RPMI8226 (cell line): ENCODE data around the gene UBR4.

Experiments used
- DNase-seq: peaks from one replicate; pipeline ENCODE4 v3.0.0-alpha.2; 2015

UBR4 gene

GRCh38 chr1:19068639-19069276, 141.3 kb downstream of the UBR4 start:
- DNase-seq: no peak

- no peak for DNase-seq
These were observed 142.0 kb downstream of the UBR4 start for GRCh38 chr1:19067912-19068638.

GRCh38 chr1:19067182-19067911, 142.7 kb downstream of the UBR4 start:
- DNase-seq: no peak

GRCh38 chr1:19066874-19067181, 143.2 kb downstream of the UBR4 start:
- no peak for DNase-seq

- DNase-seq: no peak
These were observed 143.7 kb downstream of the UBR4 start for GRCh38 chr1:19066248-19066873.

- peak; percentile 31 for DNase-seq
These were observed 144.4 kb downstream of the UBR4 start for GRCh38 chr1:19065526-19066247.

GRCh38 chr1:19064906-19065450, 145.1 kb downstream of the UBR4 start:
- no peak for DNase-seq

- no peak for DNase-seq
These were observed 146.9 kb downstream of the UBR4 start for GRCh38 chr1:19063122-19063521.

- DNase-seq: peak; percentile 68
These were observed 147.6 kb downstream of the UBR4 start for GRCh38 chr1:19062258-19063029.

GRCh38 chr1:19061798-19062197, 148.3 kb downstream of the UBR4 start:
- DNase-seq: no peak

GRCh38 chr1:19061343-19061742, 148.7 kb downstream of the UBR4 start:
- no peak for DNase-seq

GRCh38 chr1:19059773-19060172, 150.3 kb downstream of the UBR4 start:
- no peak for DNase-seq

- no peak for DNase-seq
These were observed 151.6 kb downstream of the UBR4 start for GRCh38 chr1:19058476-19058797.

- no peak for DNase-seq
These were observed 152.1 kb downstream of the UBR4 start for GRCh38 chr1:19057784-19058475.

GRCh38 chr1:19057182-19057779, 152.8 kb downstream of the UBR4 start:
- DNase-seq: no peak

GRCh38 chr1:19055701-19056100, 154.4 kb downstream of the UBR4 start:
- DNase-seq: no peak

- DNase-seq: no peak
These were observed 155.1 kb downstream of the UBR4 start for GRCh38 chr1:19055001-19055400.

GRCh38 chr1:19054216-19054615, 155.8 kb downstream of the UBR4 start:
- DNase-seq: peak; percentile 54

GRCh38 chr1:19053486-19053885, 156.6 kb downstream of the UBR4 start:
- DNase-seq: no peak

- DNase-seq: no peak
These were observed 160.3 kb downstream of the UBR4 start for GRCh38 chr1:19049798-19050197.
